RKO (cell line): ENCODE data around the gene PDGFRB.

ENCODE experiments used
- DNase-seq: peaks from one replicate; pipeline ENCODE4 v3.0.0-alpha.2; 2016; ENCODE audit warnings: low spot score

PDGFRB gene

GRCh38 chr5:150155258-150156026, at the start of gene PDGFRB:
Gene PDGFRB (minus strand): TSS chr5:150155845. CDS start chr5:150137047, 18,798 bp downstream.
- no peak for DNase-seq

DNA sequence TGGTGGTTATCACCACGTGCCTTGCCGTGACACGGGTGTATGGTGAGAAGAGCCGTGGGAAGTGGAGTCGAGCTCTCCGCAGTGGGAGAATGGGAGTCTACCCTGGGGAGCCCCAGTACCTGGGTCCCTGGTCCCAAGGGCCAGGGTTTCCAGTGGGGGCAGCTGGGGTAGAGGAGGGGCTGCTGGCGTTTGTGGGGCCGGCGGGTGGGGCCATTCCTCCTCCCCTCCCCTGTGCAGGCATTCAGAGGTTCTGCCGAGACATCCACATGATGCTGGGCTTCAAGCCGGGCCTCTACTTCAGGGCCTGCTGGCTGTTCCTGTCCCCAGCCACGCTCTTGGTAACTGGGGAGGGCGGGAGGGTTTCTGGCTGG, 48.9 kb upstream of the PDGFRB start:
- no peak for DNase-seq

- DNase-seq, result no peak
These were observed 48.4 kb upstream of the PDGFRB start for GRCh38 chr5:150203832-150204589.

DNA sequence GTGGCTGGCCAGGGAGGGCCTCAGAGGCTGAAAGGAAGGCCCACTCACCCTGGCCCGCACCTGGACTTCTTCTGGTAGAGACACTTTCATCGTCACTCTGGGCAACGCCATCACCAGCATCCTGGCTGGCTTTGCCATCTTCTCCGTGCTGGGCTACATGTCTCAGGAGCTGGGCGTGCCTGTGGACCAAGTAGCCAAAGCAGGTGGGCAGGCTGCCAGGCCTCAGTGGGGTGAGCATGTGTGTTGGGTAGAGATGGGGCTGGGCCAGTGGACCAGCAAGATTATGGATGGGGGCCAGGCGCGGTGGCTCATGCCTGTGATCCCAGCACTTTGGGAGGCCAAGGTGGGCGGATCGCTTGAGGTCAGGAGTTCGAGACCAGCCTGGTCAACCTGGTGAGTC, 46.9 kb upstream of the PDGFRB start:
- DNase-seq, result no peak

DNA sequence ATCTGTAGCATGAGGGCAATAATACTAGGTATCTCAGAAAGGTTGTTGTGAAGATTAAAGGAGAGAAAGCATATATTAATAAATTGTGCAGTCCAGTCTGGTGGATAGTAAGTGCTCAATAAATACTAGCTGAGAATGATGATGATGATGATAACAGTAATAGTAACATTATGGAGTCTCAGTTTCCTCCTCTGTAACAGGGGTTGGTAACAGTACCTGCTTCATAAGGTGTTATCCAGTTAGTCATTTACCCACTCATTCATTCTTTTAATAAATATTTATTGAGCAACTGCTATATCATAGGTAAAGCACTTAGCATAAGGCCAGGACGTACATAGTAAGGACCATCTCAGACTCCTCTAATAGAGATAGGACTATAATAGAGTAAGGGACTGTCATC, 41.8 kb upstream of the PDGFRB start:
- no peak for DNase-seq

DNA sequence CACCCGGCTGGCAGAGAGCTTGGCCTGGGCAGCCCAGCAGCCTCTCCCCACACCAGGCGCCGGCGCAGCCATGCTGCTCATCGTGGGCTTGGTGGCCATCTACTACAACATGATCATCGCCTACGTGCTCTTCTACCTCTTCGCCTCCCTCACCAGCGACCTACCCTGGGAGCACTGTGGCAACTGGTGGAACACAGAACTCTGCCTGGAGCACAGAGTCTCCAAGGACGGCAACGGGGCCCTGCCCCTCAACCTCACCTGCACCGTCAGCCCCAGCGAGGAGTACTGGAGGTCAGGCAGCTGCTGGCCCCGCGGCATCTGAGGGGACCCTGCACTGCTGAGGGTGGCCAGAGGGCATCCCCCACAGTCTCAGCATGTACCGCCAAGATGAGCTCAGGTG, 41.3 kb upstream of the PDGFRB start:
- DNase-seq, result no peak

GRCh38 chr5:150196514-150196913, 40.9 kb upstream of the PDGFRB start:
- DNase-seq, result no peak

GRCh38 chr5:150195736-150196485, 40.3 kb upstream of the PDGFRB start:
- no peak for DNase-seq

GRCh38 chr5:150192462-150192861, 36.8 kb upstream of the PDGFRB start:
- DNase-seq, result no peak

DNA sequence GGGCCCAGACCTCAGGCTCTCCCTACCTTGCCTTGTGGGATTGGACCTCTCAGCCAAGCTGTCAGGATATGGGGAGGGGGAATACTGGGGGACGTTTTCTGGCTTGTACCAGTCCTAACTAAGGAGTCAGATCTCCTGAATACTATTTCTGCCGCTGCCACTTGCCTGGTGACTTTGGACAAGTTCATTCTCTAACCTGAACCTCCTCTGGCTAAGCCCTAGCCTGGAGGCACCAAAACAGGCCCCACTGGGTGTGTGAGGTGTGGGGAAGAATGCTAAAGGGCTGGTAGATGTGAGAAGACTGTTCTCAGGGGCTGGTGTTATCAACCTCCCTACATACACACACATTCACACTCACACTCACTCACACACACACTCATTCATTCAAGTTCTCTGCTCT, 35.3 kb upstream of the PDGFRB start:
- no peak for DNase-seq

DNA sequence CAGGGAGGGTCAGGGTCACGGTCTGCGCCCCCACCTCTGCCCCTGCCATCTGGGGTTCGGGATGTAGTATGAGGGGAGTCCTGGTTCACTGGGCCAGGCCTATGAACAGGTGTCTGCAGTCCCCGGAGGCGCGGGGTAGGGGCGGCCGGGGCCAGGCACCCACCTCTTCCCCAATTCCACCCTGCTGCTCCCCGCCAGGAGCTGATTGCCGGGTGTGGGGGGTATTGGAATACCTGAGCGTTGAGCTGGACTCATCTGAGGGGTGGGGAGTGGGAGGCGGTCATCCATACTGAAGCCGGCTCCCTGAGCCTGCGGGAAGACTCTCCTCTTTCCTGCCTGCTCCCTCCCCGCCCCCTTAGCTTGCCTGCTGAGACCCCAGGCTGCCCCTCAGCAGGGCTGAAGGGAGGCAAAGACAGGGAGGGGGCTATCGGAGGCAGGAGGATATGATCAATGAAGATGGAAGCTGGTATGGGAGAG, 34.9 kb upstream of the PDGFRB start:
- DNase-seq, result no peak

DNA sequence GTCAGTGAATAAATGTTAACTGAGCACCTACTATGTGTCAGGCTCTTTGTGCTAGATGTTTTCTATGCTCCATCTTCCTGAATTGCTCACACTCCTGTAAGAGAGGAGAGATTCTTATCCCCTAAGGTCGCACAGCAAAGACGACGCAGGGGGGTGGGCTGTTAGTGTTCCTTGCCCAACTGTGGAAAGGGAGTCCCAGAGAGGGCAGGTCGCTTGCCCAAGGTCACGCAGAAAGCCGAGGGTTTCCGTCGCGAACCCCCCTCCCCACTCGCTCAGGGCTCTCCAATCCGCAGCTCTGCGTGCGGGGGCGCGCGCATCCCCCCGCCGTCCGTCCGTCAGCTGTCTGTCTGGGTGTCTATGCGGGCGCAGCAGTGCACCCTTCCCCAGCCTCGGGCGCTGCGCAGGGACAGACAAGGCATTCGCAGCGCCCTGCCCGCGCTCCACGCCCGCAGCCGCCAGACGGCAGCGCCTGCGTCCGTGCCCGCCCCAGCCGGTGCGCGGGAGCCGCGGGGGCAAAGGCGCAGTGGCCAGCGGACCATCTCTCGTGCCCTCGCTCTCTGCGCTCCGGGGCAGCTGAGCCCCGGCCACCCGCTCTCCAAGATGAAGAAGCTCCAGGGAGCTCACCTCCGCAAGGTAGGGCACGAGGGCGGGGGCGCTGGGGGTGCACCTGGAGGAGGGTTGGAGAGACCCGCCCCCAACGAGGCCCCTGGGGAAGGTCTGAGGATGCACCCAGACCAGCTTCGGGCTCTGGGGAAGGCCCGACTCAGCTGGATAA, 34.3 kb upstream of the PDGFRB start, which contains the start of gene SLC6A7:
SLC6A7 (plus strand) TSS at position 335 of the 775 bp plus-strand sequence; CDS start at position 601, 266 bp downstream.
- DNase-seq, result no peak

DNA sequence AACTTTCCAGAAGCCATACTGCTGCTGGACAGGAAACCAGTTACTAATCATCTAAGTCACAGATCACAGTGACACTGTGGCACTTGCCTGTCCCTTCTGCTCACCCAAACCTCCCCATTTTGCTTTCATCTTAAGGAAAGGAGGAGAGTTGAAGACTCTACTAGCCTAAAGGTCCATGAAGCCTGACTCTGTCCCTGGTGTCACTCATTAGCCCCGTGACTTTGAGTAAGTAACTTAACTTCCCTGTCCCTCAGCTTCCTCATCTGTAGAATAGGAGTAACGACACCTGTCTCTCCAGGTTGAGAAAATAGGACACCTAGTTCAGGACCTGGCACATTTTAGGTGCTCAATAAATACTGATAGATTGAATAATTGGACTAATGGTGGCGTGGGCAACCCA, 33.7 kb upstream of the PDGFRB start:
- DNase-seq, result no peak

- no peak for DNase-seq
These were observed 32.6 kb upstream of the PDGFRB start for GRCh38 chr5:150188146-150188842.

DNA sequence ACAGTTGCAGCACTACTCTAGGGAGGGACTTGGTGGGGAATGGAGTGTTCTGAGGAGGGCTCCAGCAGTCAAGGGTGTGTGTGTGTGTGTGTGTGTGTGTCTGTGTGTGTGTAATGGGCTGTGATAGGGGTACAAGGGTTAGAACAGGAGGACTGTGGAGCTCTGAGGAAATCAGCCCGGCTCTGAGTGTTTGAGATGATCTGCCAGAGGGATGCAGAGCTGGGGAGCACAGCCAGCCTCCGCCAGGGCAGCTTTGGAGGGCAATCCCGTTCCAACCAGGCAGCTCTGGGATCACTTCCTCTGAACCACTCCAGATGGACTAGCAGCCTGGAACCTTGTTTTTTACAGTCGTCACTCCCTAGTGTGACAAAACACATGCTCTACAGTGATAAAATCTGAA, 31.3 kb upstream of the PDGFRB start:
- DNase-seq, result no peak

GRCh38 chr5:150186137-150186536, 30.5 kb upstream of the PDGFRB start:
- DNase-seq, result no peak

- DNase-seq, result no peak
These were observed 29.6 kb upstream of the PDGFRB start for GRCh38 chr5:150184990-150185912.

GRCh38 chr5:150184006-150184405, 28.4 kb upstream of the PDGFRB start:
- DNase-seq, result no peak

- DNase-seq, result no peak
These were observed 27.8 kb upstream of the PDGFRB start for GRCh38 chr5:150183436-150183835.

- no peak for DNase-seq
These were observed 27.1 kb upstream of the PDGFRB start for GRCh38 chr5:150182774-150183173.
